A673 (cell line): ENCODE measurements around the gene ACTRT1. TPM values are rescaled to one million over a fixed set of nuclear protein-coding genes. Genes with fewer than 3 reads are reported as not detected.

Experiments used
- BruUV-seq: library from RNA; stranded (reverse); fragments of 400-500 nt; replicated peaks from 2 replicates; lab custom pipeline; 2021; lab: Mats Ljungman, UMichigan
- CTCF ChIA-PET: fragments of 300-600 bp; sonication (Branson Sonifier 250); formaldehyde crosslinking; loops from one replicate; lab custom pipeline; 2022; ENCODE audit warnings: antibody characterized with exemption; lab: Charles Lee
- POLR2A ChIA-PET: fragments of 300-600 bp; sonication (Branson Sonifier 250); formaldehyde crosslinking; loops from one replicate; lab custom pipeline; 2022; ENCODE audit warnings: antibody characterized with exemption; ENCODE audit not compliant: low non-redundant PET; lab: Charles Lee
- DNase-seq: peaks from one replicate; pipeline ENCODE4 v3.0.0-alpha.2; 2015; ENCODE audit warnings: low spot score
- H3K27ac ChIP-seq: fragments of 200-600 bp; sonication (generic); 2 replicates; pipeline ENCODE4 v1.5.1; 2016; ENCODE audit warnings: mixed run types, low read depth, mild to moderate bottlenecking, mixed read lengths, antibody characterized with exemption, low read length; ENCODE audit not compliant: poor library complexity, severe bottlenecking
- H3K27me3 ChIP-seq: fragments of 200-600 bp; sonication (generic); replicated peaks from 2 replicates; pipeline ENCODE4 v1.6.1; 2017; ENCODE audit warnings: mixed run types, low read depth, mild to moderate bottlenecking, mixed read lengths, antibody characterized with exemption, low read length; ENCODE audit not compliant: insufficient read depth, poor library complexity
- H3K36me3 ChIP-seq: fragments of 200-600 bp; sonication (generic); 2 replicates; pipeline ENCODE4 v1.6.1; 2016; ENCODE audit warnings: mixed run types, mild to moderate bottlenecking, mixed read lengths, antibody characterized with exemption, low read length; ENCODE audit not compliant: insufficient read depth, poor library complexity, severe bottlenecking
- H3K4me1 ChIP-seq: fragments of 200-600 bp; sonication (generic); 2 replicates; pipeline ENCODE4 v1.6.1; 2017; ENCODE audit warnings: mixed run types, mild to moderate bottlenecking, mixed read lengths, antibody characterized with exemption, low read length; ENCODE audit not compliant: insufficient read depth, poor library complexity, severe bottlenecking
- H3K4me3 ChIP-seq: fragments of 200-600 bp; sonication (generic); 2 replicates; pipeline ENCODE4 v1.5.1; 2016; ENCODE audit warnings: low read depth, mixed run types, mild to moderate bottlenecking, mixed read lengths, low read length; ENCODE audit not compliant: poor library complexity, severe bottlenecking
- H3K9me3 ChIP-seq: fragments of 200-600 bp; sonication (generic); 2 replicates; pipeline ENCODE4 v1.6.1; 2016; ENCODE audit warnings: mixed run types, low read depth, mild to moderate bottlenecking, mixed read lengths, antibody characterized with exemption, low read length; ENCODE audit not compliant: poor library complexity, severe bottlenecking
- EZH2 ChIP-seq: fragments of 200-600 bp; sonication (generic); IDR thresholded peaks from 2 replicates; pipeline ENCODE4 v1.6.1; 2017; ENCODE audit warnings: borderline replicate concordance, low read depth, mild to moderate bottlenecking, mixed read lengths, antibody characterized with exemption, low read length; ENCODE audit not compliant: poor library complexity, severe bottlenecking
- intact Hi-C: fragments of 100-400 bp; cut with micrococcal nuclease; formaldehyde crosslinking; loops from one replicate; pipeline ENCODE4 v1.10.0; 2022; ENCODE audit not compliant: unreplicated experiment
- total RNA-seq: library from RNA; stranded (reverse); gene quantifications from 2 replicates; pipeline ENCODE4 v1.2.3, GENCODE V29; 2021
- TF ChIP-seq, protein P1 (sequence below): fragments of 300-800, 200-600 bp; sonication (generic); conservative IDR thresholded peaks from 2 replicates; pipeline ENCODE4 v1.5.1; 2017; ENCODE audit warnings: low read depth, mild to moderate bottlenecking, antibody characterized with exemption, low read length, moderate library complexity, mixed read lengths

The ACTRT1 gene
- total RNA-seq, 1 experiment from 2014 or later, result not detected

GRCh38 chrX:128051526-128051925, 677 bp downstream of the ACTRT1 start:
- Histone ChIP-seq H3K4me1 (no peaks in the 10 kb centered on the region), H3K27ac (no peak overlapping the region), H3K27me3 (no peaks in the 10 kb centered on the region), H3K36me3 (no peaks in the 10 kb centered on the region), H3K9me3 (no peaks in the 10 kb centered on the region), H3K4me3 (no peak overlapping the region)
- ChIA-PET POLR2A (no interaction called here), CTCF (no interaction called here)
- intact Hi-C loops, result no loop called here
- TF ChIP-seq, protein P1, sequence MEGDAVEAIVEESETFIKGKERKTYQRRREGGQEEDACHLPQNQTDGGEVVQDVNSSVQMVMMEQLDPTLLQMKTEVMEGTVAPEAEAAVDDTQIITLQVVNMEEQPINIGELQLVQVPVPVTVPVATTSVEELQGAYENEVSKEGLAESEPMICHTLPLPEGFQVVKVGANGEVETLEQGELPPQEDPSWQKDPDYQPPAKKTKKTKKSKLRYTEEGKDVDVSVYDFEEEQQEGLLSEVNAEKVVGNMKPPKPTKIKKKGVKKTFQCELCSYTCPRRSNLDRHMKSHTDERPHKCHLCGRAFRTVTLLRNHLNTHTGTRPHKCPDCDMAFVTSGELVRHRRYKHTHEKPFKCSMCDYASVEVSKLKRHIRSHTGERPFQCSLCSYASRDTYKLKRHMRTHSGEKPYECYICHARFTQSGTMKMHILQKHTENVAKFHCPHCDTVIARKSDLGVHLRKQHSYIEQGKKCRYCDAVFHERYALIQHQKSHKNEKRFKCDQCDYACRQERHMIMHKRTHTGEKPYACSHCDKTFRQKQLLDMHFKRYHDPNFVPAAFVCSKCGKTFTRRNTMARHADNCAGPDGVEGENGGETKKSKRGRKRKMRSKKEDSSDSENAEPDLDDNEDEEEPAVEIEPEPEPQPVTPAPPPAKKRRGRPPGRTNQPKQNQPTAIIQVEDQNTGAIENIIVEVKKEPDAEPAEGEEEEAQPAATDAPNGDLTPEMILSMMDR, result no peak
- no peak for TF ChIP-seq EZH2
- DNase-seq, result no peak
- no TSS peak for BruUV-seq

DNA sequence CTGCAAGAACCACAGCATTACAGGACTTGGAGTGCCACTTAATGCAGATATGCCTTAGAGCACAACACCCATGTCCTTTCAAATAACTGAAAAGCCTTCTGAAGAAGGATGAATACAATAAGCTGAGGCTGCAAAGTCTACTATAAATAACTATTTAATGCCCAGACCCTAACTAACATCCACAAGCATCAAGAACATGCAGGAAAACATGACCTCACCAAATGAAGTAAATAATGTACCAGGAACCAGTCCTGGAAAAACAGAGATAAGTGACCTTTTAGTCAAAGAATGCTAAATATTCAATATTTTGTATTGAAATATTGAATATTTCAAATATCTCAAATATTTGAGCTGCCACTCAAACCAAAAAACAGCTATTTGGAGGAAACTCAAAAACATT, 16.9 kb downstream of the ACTRT1 start:
- intact Hi-C loops, result no loop called here
- CTCF ChIA-PET, result no interaction called here
- no peak overlapping the region for H3K4me3 ChIP-seq
- no peaks in the 10 kb centered on the region for H3K27me3 ChIP-seq
- POLR2A ChIA-PET, result no interaction called here
- no peak for DNase-seq
- no peaks in the 10 kb centered on the region for H3K36me3 ChIP-seq
- H3K27ac ChIP-seq, result no peak overlapping the region
- H3K9me3 ChIP-seq, result no peaks in the 10 kb centered on the region
- H3K4me1 ChIP-seq, result no peaks in the 10 kb centered on the region
- TF ChIP-seq, protein P1, result no peak
- TF ChIP-seq EZH2, result no peak
- BruUV-seq, result no TSS peak

GRCh38 chrX:128021566-128021965, 30.6 kb downstream of the ACTRT1 start:
- CTCF ChIA-PET, result no interaction called here
- no peak overlapping the region for H3K27ac ChIP-seq
- H3K9me3 ChIP-seq, result no peaks in the 10 kb centered on the region
- POLR2A ChIA-PET, result no interaction called here
- H3K4me1 ChIP-seq, result no peaks in the 10 kb centered on the region
- no peak for TF ChIP-seq EZH2
- TF ChIP-seq, protein P1, result no peak
- no peaks in the 10 kb centered on the region for H3K36me3 ChIP-seq
- no peaks in the 10 kb centered on the region for H3K27me3 ChIP-seq
- H3K4me3 ChIP-seq, result no peak overlapping the region
- BruUV-seq, result no TSS peak
- no peak for DNase-seq
- intact Hi-C loops, result no loop called here
